GM12878 (cell line): Measurements from ENCODE around the gene EIF1AD.

Experiments used
- EZH2 ChIP-seq: IDR thresholded peaks from 2 replicates; pipeline ENCODE4 v1.6.1; 2012; ENCODE audit warnings: low read depth, mild to moderate bottlenecking, control low read depth, inconsistent platforms, low read length, borderline replicate concordance; ENCODE audit not compliant: control insufficient read depth
- JUNB ChIP-seq: IDR thresholded peaks from 2 replicates; pipeline ENCODE4 v1.6.1; 2016; ENCODE audit warnings: antibody characterized with exemption, mild to moderate bottlenecking
- POLR2A ChIP-seq: IDR thresholded peaks from 2 replicates; pipeline ENCODE4 v1.6.1; 2011; ENCODE audit warnings: low read depth, mild to moderate bottlenecking, low read length
- RAD21 ChIP-seq: IDR thresholded peaks from 2 replicates; pipeline ENCODE4 v1.6.1; 2011; ENCODE audit warnings: mild to moderate bottlenecking, low read depth, low read length, moderate library complexity; ENCODE audit not compliant: insufficient read depth
- RELA ChIP-seq: fragments of 450-650 bp; IDR thresholded peaks from 2 replicates; pipeline ENCODE4 v1.8.0; 2014; ENCODE audit warnings: borderline replicate concordance; ENCODE audit not compliant: partially characterized antibody
- REST ChIP-seq: IDR thresholded peaks from 2 replicates; pipeline ENCODE4 v1.6.1; 2012; ENCODE audit warnings: mild to moderate bottlenecking, low read depth, low read length
- TBL1XR1 ChIP-seq: IDR thresholded peaks from 2 replicates; pipeline ENCODE4 v1.6.1; 2012; ENCODE audit warnings: low read depth, low read length, improper control_type of control experiment
- YY1 ChIP-seq: IDR thresholded peaks from 2 replicates; pipeline ENCODE4 v1.6.1; 2011; ENCODE audit warnings: low read depth, mild to moderate bottlenecking, low read length
- TF ChIP-seq, protein P1 (sequence below), 3 experiments: IDR thresholded peaks in 2 of 3; conservative IDR thresholded peaks in 1 of 3; 2 replicates each; pipeline ENCODE4 v1.5.1; 2011; ENCODE audit warnings: low read depth in 3 of 3, low read length in 3 of 3, mild to moderate bottlenecking in 3 of 3, control low read depth in 2 of 3, moderate library complexity in 2 of 3, inconsistent platforms in 1 of 3, mixed read lengths in 1 of 3; ENCODE audit not compliant: control insufficient read depth in 2 of 3, insufficient read depth in 1 of 3; ENCODE audit errors: extremely low read depth in 1 of 3
- TF ChIP-seq, protein P2 (sequence below): fragments of 450-650 bp; IDR thresholded peaks from 2 replicates; pipeline ENCODE4 v1.6.1; 2017; ENCODE audit warnings: mild to moderate bottlenecking, moderate library complexity

- TF ChIP-seq, protein P1, sequence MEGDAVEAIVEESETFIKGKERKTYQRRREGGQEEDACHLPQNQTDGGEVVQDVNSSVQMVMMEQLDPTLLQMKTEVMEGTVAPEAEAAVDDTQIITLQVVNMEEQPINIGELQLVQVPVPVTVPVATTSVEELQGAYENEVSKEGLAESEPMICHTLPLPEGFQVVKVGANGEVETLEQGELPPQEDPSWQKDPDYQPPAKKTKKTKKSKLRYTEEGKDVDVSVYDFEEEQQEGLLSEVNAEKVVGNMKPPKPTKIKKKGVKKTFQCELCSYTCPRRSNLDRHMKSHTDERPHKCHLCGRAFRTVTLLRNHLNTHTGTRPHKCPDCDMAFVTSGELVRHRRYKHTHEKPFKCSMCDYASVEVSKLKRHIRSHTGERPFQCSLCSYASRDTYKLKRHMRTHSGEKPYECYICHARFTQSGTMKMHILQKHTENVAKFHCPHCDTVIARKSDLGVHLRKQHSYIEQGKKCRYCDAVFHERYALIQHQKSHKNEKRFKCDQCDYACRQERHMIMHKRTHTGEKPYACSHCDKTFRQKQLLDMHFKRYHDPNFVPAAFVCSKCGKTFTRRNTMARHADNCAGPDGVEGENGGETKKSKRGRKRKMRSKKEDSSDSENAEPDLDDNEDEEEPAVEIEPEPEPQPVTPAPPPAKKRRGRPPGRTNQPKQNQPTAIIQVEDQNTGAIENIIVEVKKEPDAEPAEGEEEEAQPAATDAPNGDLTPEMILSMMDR (IDR thresholded peaks at IDR 0.05 in 2 of 3, conservative IDR thresholded peaks at IDR 0.05 in 1 of 3; ENCODE audit: control insufficient read depth in 2 of 3, extremely low read depth in 1 of 3, insufficient read depth in 1 of 3, low read depth in 3 of 3, low read length in 3 of 3): no peak
- no peak for TF ChIP-seq REST
- no peak for TF ChIP-seq EZH2
- TF ChIP-seq, protein P2, sequence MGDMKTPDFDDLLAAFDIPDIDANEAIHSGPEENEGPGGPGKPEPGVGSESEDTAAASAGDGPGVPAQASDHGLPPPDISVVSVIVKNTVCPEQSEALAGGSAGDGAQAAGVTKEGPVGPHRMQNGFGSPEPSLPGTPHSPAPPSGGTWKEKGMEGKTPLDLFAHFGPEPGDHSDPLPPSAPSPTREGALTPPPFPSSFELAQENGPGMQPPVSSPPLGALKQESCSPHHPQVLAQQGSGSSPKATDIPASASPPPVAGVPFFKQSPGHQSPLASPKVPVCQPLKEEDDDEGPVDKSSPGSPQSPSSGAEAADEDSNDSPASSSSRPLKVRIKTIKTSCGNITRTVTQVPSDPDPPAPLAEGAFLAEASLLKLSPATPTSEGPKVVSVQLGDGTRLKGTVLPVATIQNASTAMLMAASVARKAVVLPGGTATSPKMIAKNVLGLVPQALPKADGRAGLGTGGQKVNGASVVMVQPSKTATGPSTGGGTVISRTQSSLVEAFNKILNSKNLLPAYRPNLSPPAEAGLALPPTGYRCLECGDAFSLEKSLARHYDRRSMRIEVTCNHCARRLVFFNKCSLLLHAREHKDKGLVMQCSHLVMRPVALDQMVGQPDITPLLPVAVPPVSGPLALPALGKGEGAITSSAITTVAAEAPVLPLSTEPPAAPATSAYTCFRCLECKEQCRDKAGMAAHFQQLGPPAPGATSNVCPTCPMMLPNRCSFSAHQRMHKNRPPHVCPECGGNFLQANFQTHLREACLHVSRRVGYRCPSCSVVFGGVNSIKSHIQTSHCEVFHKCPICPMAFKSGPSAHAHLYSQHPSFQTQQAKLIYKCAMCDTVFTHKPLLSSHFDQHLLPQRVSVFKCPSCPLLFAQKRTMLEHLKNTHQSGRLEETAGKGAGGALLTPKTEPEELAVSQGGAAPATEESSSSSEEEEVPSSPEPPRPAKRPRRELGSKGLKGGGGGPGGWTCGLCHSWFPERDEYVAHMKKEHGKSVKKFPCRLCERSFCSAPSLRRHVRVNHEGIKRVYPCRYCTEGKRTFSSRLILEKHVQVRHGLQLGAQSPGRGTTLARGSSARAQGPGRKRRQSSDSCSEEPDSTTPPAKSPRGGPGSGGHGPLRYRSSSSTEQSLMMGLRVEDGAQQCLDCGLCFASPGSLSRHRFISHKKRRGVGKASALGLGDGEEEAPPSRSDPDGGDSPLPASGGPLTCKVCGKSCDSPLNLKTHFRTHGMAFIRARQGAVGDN: no peak
- no peak for TF ChIP-seq RAD21
- TF ChIP-seq POLR2A: no peak
- no peak for TF ChIP-seq YY1
- no peak for TF ChIP-seq JUNB
- no peak for TF ChIP-seq RELA
- TF ChIP-seq TBL1XR1: no peak
Observed at GRCh38 chr11:65967329-65967934, 34.5 kb downstream of the EIF1AD start.
